ENCODE results near the gene SMIM20. TPM values are rescaled to one million over a fixed set of nuclear protein-coding genes. Genes with fewer than 3 reads are reported as not detected.
A peak's percentile ranks its signal among the peaks of the same experiment; 100 is the strongest.
"Not testable (repeated sequence)": the region's sequence is repeated elsewhere in the genome, so short reads cannot be mapped to it uniquely, and the experiment has no call there.

The SMIM20 gene
- total RNA-seq (2014; rRNA removed): 21.3 and 27.0 TPM in 2 replicates
- percentile 60 among the genes with signal in this experiment for Bru-seq, nascent RNA
- percentile 64 among the genes with signal in this experiment for BruChase-seq, experiment 1, labeled RNA remaining after a 6-hour chase
- BruChase-seq, experiment 2, labeled RNA remaining after a 2-hour chase: percentile 63 among the genes with signal in this experiment
- long read RNA-seq, transcript SMIM20-201 (3 exons, 935 nt): major isoform, 35 of 39 reads
- long read RNA-seq, partial matches to known transcripts: 0 of 39 reads
- long read RNA-seq, other reads (novel, unspliced or antisense): 4 of 39 reads

GRCh38 chr4:25913851-25914669 is at the start of gene SMIM20:
Gene SMIM20, plus strand, starts transcription at chr4:25914220. Its CDS starts 94 bp downstream, at chr4:25914314.
- BruUV-seq (replicated peaks): TSS peak; percentile 85
- CTCF ChIA-PET: no interaction called here
- POLR2A ChIA-PET (ENCODE audit: unreplicated experiment): no interaction called here
- H3F3A ChIP-seq (ENCODE audit: low read length, unreplicated experiment): no peaks in the 10 kb centered on the region
- intact Hi-C loops (cut with micrococcal nuclease): loop anchor here (5.0 kb wide), 1 partner anchor 47 kb away; no protein-coding TSS in a partner anchor
- H3K27me3 ChIP-seq (ENCODE audit: low read length): no peaks in the 10 kb centered on the region
- peak; percentile 96 for ATAC-seq
- peak within 1 kb of the TSS; percentile 90 for H3K4me2 ChIP-seq (ENCODE audit: low read length)
- peak within 1 kb of the TSS; percentile 99 for H2AFZ ChIP-seq (ENCODE audit: low read length)
- H3K9me2 ChIP-seq (replicated peaks; ENCODE audit: low read length): no peaks in the 10 kb centered on the region
- no peaks in the 10 kb centered on the region for H4K20me1 ChIP-seq (ENCODE audit: low read length)
- TF ChIP-seq EZH2phosphoT487 (IDR thresholded peaks at IDR 0.05; ENCODE audit: borderline replicate concordance, low read length): no peak
- no peak for TF ChIP-seq CTCF (conservative IDR thresholded peaks at IDR 0.05; ENCODE audit: low read depth, low read length)
- no peak for TF ChIP-seq EZH2 (IDR thresholded peaks at IDR 0.05; ENCODE audit: low read length, unreplicated experiment)
- peak within 1 kb of the TSS; percentile 84 for H3K9ac ChIP-seq (ENCODE audit: low read length)
- peaks cover 12% of the 10 kb centered on the region for H3K79me2 ChIP-seq (ENCODE audit: low read length)
- no peaks in the 10 kb centered on the region for H3K9me3 ChIP-seq (ENCODE audit: low read length)
- peak within 1 kb of the TSS; percentile 96 for H3K4me3 ChIP-seq (ENCODE audit: low read length)
- peaks cover 8% of the 10 kb centered on the region for H3K4me1 ChIP-seq (ENCODE audit: insufficient read depth, low read length)
- H3K27ac ChIP-seq (ENCODE audit: low read length): peak within 1 kb of the TSS; percentile 68
- DNase-seq: peak; percentile 80
- H3K36me3 ChIP-seq (ENCODE audit: low read depth, low read length): no peaks in the 10 kb centered on the region

- no peaks in the 10 kb centered on the region for H3K9me3 ChIP-seq (ENCODE audit: low read length)
- ATAC-seq (peak; percentile 62), DNase-seq (peak; percentile 77)
- no peak overlapping the region for H3K4me3 ChIP-seq (ENCODE audit: low read length)
- H3K36me3 ChIP-seq (ENCODE audit: low read depth, low read length): no peaks in the 10 kb centered on the region
- no peaks in the 10 kb centered on the region for H3F3A ChIP-seq (ENCODE audit: low read length, unreplicated experiment)
- no peaks in the 10 kb centered on the region for H4K20me1 ChIP-seq (ENCODE audit: low read length)
- intact Hi-C loops (cut with micrococcal nuclease): loop anchor here (5.0 kb wide), 1 partner anchor 47 kb away; the partner anchor contains the start of gene SMIM20
- no TSS peak for BruUV-seq (replicated peaks)
- no peaks in the 10 kb centered on the region for H3K27me3 ChIP-seq (ENCODE audit: low read length)
- no peak overlapping the region for H2AFZ ChIP-seq (ENCODE audit: low read length)
- H3K9me2 ChIP-seq (replicated peaks; ENCODE audit: low read length): no peaks in the 10 kb centered on the region
- CTCF ChIA-PET: interaction anchor here (1.2 kb wide), 1 partner anchor 73 kb away, joined by 4 read pairs; no protein-coding TSS in a partner anchor
- no peak overlapping the region for H3K9ac ChIP-seq (ENCODE audit: low read length)
- no peak for TF ChIP-seq EZH2 (IDR thresholded peaks at IDR 0.05; ENCODE audit: low read length, unreplicated experiment)
- TF ChIP-seq CTCF (conservative IDR thresholded peaks at IDR 0.05; ENCODE audit: low read depth, low read length): no peak
- TF ChIP-seq EZH2phosphoT487 (IDR thresholded peaks at IDR 0.05; ENCODE audit: borderline replicate concordance, low read length): no peak
- peaks cover 16% of the 10 kb centered on the region for H3K4me1 ChIP-seq (ENCODE audit: insufficient read depth, low read length)
- no peak overlapping the region for H3K27ac ChIP-seq (ENCODE audit: low read length)
- peaks cover 19% of the 10 kb centered on the region for H3K79me2 ChIP-seq (ENCODE audit: low read length)
- no peak overlapping the region for H3K4me2 ChIP-seq (ENCODE audit: low read length)
- POLR2A ChIA-PET (ENCODE audit: unreplicated experiment): interaction anchor here (0.6 to 0.8 kb wide), 2 partner anchors 84 to 285 kb away, joined by 4 read pairs; no protein-coding TSS in a partner anchor
These were observed 48.4 kb upstream of the SMIM20 start for GRCh38 chr4:25865586-25865985.

- H3K27ac ChIP-seq (ENCODE audit: low read length); H3K4me2 ChIP-seq (ENCODE audit: low read length); BruUV-seq (replicated peaks); CTCF ChIA-PET; H3K4me3 ChIP-seq (ENCODE audit: low read length); H3K9me2 ChIP-seq (replicated peaks; ENCODE audit: low read length); H3K9me3 ChIP-seq (ENCODE audit: low read length); H2AFZ ChIP-seq (ENCODE audit: low read length); H3F3A ChIP-seq (ENCODE audit: low read length, unreplicated experiment); POLR2A ChIA-PET (ENCODE audit: unreplicated experiment); H3K9ac ChIP-seq (ENCODE audit: low read length); H3K4me1 ChIP-seq (ENCODE audit: insufficient read depth, low read length); H3K27me3 ChIP-seq (ENCODE audit: low read length); H3K36me3 ChIP-seq (ENCODE audit: low read depth, low read length); ATAC-seq; H4K20me1 ChIP-seq (ENCODE audit: low read length); DNase-seq: not testable (repeated sequence)
- peaks cover 11% of the 10 kb centered on the region for H3K79me2 ChIP-seq (ENCODE audit: low read length)
- intact Hi-C loops (cut with micrococcal nuclease): loop anchor here (5.0 kb wide), 1 partner anchor 46 kb away; the partner anchor contains the start of gene SMIM20
These were observed 47.6 kb upstream of the SMIM20 start for GRCh38 chr4:25866401-25866800.
